WTC11 (cell line): ENCODE results near the gene KCNA5. TPM values are rescaled to one million over a fixed set of nuclear protein-coding genes. Genes with fewer than 3 reads are reported as not detected.

Experiments used
- ATAC-seq: fragments of 200-7000 bp; cut with Tn5 transposase; 2 replicates; pipeline ENCODE4 v1.10.0; 2021; ENCODE audit warnings: mild to moderate bottlenecking, moderate library complexity
- CTCF ChIA-PET: fragments of 300-600 bp; sonication (Branson Sonifier 250); formaldehyde crosslinking; loops from one replicate; lab custom pipeline; 2021; ENCODE audit warnings: antibody characterized with exemption; lab: Charles Lee
- POLR2A ChIA-PET: fragments of 350-600 bp; sonication (Branson Sonifier 250); formaldehyde crosslinking; loops from one replicate; lab custom pipeline; 2021; ENCODE audit warnings: antibody characterized with exemption; lab: Charles Lee
- DNase-seq: peaks from one replicate; pipeline ENCODE4 v3.0.0; 2021; ENCODE audit warnings: low spot score
- H3K27ac Mint-ChIP-seq: 2 replicates; pipeline ENCODE4 v1.8.0; 2021; ENCODE audit warnings: mixed read lengths
- H3K27me3 Mint-ChIP-seq: 2 replicates; pipeline ENCODE4 v1.8.0; 2021; ENCODE audit warnings: low read depth, mild to moderate bottlenecking, moderate library complexity, mixed read lengths
- H3K36me3 Mint-ChIP-seq: 2 replicates; pipeline ENCODE4 v1.8.0; 2021; ENCODE audit warnings: mixed read lengths
- H3K4me1 Mint-ChIP-seq: 2 replicates; pipeline ENCODE4 v1.8.0; 2022; ENCODE audit warnings: mixed read lengths
- H3K4me3 Mint-ChIP-seq: 2 replicates; pipeline ENCODE4 v1.8.0; 2021; ENCODE audit warnings: mild to moderate bottlenecking, moderate library complexity, mixed read lengths
- H3K9me3 Mint-ChIP-seq: 2 replicates; pipeline ENCODE4 v1.8.0; 2021; ENCODE audit warnings: mixed read lengths
- ATF6 ChIP-seq: sonication (generic); formaldehyde crosslinking; IDR thresholded peaks from 2 replicates; pipeline ENCODE4 v1.8.1; 2023; ENCODE audit warnings: mild to moderate bottlenecking, missing genetic modification reagents
- CREB1 ChIP-seq: sonication (generic); formaldehyde crosslinking; IDR thresholded peaks from 2 replicates; pipeline ENCODE4 v1.8.0; 2023; ENCODE audit warnings: mild to moderate bottlenecking, missing genetic modification reagents
- CREM ChIP-seq: sonication (generic); formaldehyde crosslinking; IDR thresholded peaks from 2 replicates; pipeline ENCODE4 v1.8.1; 2022; ENCODE audit warnings: mild to moderate bottlenecking, missing genetic modification reagents, moderate library complexity
- CTCF ChIP-seq: fragments of 200-600 bp; IDR thresholded peaks from 2 replicates; pipeline ENCODE4 v1.8.0; 2022; ENCODE audit warnings: antibody characterized with exemption
- GTF2I ChIP-seq: fragments of 250-450 bp; sonication (Bioruptor Pico); conservative IDR thresholded peaks from 2 replicates; pipeline ENCODE4 v1.4.0; 2021; ENCODE audit warnings: mild to moderate bottlenecking
- HMGXB4 ChIP-seq: sonication (generic); formaldehyde crosslinking; IDR thresholded peaks from 2 replicates; pipeline ENCODE4 v1.8.1; 2023; ENCODE audit warnings: mild to moderate bottlenecking, moderate library complexity, missing genetic modification reagents
- IRF1 ChIP-seq: sonication (generic); formaldehyde crosslinking; IDR thresholded peaks from 2 replicates; pipeline ENCODE4 v1.8.0; 2023; ENCODE audit warnings: missing genetic modification reagents
- KAT7 ChIP-seq: sonication (generic); formaldehyde crosslinking; IDR thresholded peaks from 2 replicates; pipeline ENCODE4 v1.8.1; 2023; ENCODE audit warnings: missing genetic modification reagents, mild to moderate bottlenecking, borderline replicate concordance
- MAX ChIP-seq: sonication (generic); formaldehyde crosslinking; IDR thresholded peaks from 2 replicates; pipeline ENCODE4 v1.8.0; 2022; ENCODE audit warnings: mild to moderate bottlenecking, missing genetic modification reagents
- RORB ChIP-seq: fragments of 250-450 bp; sonication (Bioruptor Pico); IDR thresholded peaks from 2 replicates; pipeline ENCODE4 v1.9.0; 2021; ENCODE audit warnings: mild to moderate bottlenecking
- TEAD4 ChIP-seq: sonication (generic); formaldehyde crosslinking; IDR thresholded peaks from 2 replicates; pipeline ENCODE4 v1.8.0; 2022; ENCODE audit warnings: mild to moderate bottlenecking, missing genetic modification reagents
- TP53 ChIP-seq: sonication (generic); formaldehyde crosslinking; IDR thresholded peaks from 2 replicates; pipeline ENCODE4 v1.8.1; 2023; ENCODE audit warnings: mild to moderate bottlenecking, missing genetic modification reagents
- ZBTB21 ChIP-seq: sonication (generic); formaldehyde crosslinking; IDR thresholded peaks from 2 replicates; pipeline ENCODE4 v1.8.1; 2023; ENCODE audit warnings: mild to moderate bottlenecking, missing genetic modification reagents, borderline replicate concordance
- ZNF219 ChIP-seq: sonication (generic); formaldehyde crosslinking; IDR thresholded peaks from 2 replicates; pipeline ENCODE4 v1.8.0; 2023; ENCODE audit warnings: missing genetic modification reagents, mild to moderate bottlenecking, borderline replicate concordance
- ZNF232 ChIP-seq: sonication (generic); formaldehyde crosslinking; IDR thresholded peaks from 2 replicates; pipeline ENCODE4 v1.8.0; 2022; ENCODE audit warnings: mild to moderate bottlenecking, missing genetic modification reagents
- ZNF281 ChIP-seq: sonication (generic); formaldehyde crosslinking; IDR thresholded peaks from 2 replicates; pipeline ENCODE4 v1.8.0; 2023; ENCODE audit warnings: mild to moderate bottlenecking, missing genetic modification reagents
- total RNA-seq: library from RNA; stranded (reverse); gene quantifications from 3 replicates; pipeline ENCODE4 v1.2.3, GENCODE V29; 2021
- TF ChIP-seq, protein P1 (sequence below): fragments of 250-450 bp; sonication (Bioruptor Pico); conservative IDR thresholded peaks from 2 replicates; pipeline ENCODE4 v1.9.0; 2021; ENCODE audit warnings: mild to moderate bottlenecking
- TF ChIP-seq, protein P2 (sequence below): sonication (generic); formaldehyde crosslinking; IDR thresholded peaks from 2 replicates; pipeline ENCODE4 v1.8.0; 2022; ENCODE audit warnings: mild to moderate bottlenecking, missing genetic modification reagents
- TF ChIP-seq, protein P3 (sequence below): sonication (generic); formaldehyde crosslinking; IDR thresholded peaks from 2 replicates; pipeline ENCODE4 v1.8.1; 2023; ENCODE audit warnings: mild to moderate bottlenecking, missing genetic modification reagents, moderate library complexity

The KCNA5 gene
- total RNA-seq, 1 experiment from 2014 or later: 0.22 TPM

DNA sequence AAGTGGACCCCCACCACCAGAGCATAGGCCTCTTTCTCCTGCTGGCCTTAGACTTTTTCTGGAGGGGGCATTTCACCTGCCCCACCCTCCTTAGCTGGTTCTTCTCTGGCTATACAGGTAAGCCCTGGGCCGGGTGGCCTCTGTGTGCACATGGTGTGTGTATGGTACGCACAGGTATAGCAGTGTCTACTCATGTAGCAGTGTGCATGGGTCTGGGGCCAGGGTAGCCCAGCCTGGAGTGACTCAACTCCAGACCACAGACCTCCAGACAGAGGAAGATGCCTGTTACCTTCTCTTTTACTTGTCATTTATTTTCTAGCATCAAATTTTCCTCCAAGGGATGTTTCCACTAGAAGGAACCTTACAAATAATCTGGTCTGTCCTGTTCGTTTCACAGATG, 6.9 kb downstream of the KCNA5 start:
- no peak for ATAC-seq
- H3K27ac Mint-ChIP-seq: no peak overlapping the region
- no peaks in the 10 kb centered on the region for H3K36me3 Mint-ChIP-seq
- H3K27me3 Mint-ChIP-seq: peaks cover 20% of the 10 kb centered on the region
- no peak overlapping the region for H3K4me3 Mint-ChIP-seq
- TF ChIP-seq RORB: no peak
- TF ChIP-seq MAX: no peak
- TF ChIP-seq ZNF281 (CRISPR knock-in tag): no peak
- TF ChIP-seq CREM: no peak
- TF ChIP-seq HMGXB4 (CRISPR knock-in tag): no peak
- TF ChIP-seq ZNF232: no peak
- no peak for TF ChIP-seq IRF1
- TF ChIP-seq, protein P1, sequence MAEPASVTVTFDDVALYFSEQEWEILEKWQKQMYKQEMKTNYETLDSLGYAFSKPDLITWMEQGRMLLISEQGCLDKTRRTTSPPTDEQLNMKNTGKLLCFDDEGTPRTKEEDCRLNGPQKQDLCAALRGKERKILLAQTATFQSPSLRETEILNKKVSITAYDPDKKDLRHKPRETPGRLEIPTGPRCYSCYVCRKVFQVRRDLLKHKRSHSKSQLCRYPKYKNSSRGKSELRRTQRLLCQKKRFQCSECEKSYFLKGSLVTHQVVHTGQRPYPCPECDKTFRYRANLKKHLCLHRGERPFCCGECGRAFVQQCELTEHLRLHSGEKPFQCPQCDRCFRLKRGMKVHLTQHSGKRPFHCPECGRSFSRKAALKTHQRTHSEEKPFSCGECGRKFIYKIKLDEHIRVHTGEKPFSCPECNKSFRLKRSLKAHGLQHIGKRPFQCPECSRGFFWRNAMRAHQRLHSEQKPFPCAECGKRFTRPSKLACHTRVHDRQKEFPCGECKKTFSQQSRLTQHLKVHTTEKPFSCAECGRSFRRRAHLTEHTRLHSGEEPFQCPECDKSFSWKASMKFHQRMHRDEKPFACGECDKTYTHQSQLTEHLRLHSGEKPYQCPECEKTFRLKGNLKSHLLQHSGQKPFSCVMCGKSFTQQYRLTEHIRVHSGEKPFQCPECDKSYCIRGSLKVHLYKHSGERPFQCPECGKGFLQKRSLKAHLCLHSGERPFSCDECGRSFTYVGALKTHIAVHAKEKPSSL (CRISPR knock-in tag): no peak
- no peak for TF ChIP-seq CREB1
- no peak for TF ChIP-seq GTF2I (CRISPR knock-in tag)
- no peak for TF ChIP-seq TEAD4 (CRISPR knock-in tag)
- no peak for TF ChIP-seq TP53 (CRISPR knock-in tag)
- TF ChIP-seq ZBTB21 (CRISPR knock-in tag): no peak
- TF ChIP-seq ATF6 (CRISPR knock-in tag): no peak
- TF ChIP-seq, protein P2, sequence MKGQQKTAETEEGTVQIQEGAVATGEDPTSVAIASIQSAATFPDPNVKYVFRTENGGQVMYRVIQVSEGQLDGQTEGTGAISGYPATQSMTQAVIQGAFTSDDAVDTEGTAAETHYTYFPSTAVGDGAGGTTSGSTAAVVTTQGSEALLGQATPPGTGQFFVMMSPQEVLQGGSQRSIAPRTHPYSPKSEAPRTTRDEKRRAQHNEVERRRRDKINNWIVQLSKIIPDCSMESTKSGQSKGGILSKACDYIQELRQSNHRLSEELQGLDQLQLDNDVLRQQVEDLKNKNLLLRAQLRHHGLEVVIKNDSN: no peak
- H3K9me3 Mint-ChIP-seq: no peaks in the 10 kb centered on the region
- CTCF ChIA-PET: interaction anchor here (0.6 to 1.6 kb wide), 4 partner anchors 10 to 446 kb away, joined by 3 to 5 read pairs (median 4); no protein-coding TSS in a partner anchor
- DNase-seq: no peak
- no peaks in the 10 kb centered on the region for H3K4me1 Mint-ChIP-seq
- POLR2A ChIA-PET: no interaction called here

DNA sequence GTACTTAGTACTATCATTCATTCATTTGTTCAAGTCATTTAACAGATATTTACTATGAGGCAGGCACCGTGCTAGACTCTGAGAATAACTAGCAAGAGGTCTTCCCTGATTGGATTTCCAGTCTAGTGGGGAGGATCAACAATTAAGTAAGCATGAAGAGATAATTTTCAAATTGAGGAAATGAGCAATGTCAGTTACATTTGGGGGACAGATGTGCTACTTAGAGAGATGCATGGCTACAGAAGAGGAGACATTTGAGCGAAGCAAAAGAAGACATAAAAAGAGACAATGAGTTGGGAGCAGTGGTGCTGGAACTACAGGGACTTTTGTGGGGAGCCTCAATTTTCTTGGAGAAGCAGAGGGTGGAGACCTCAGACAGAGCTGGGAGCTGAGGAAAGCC, 7.7 kb downstream of the KCNA5 start:
- no peaks in the 10 kb centered on the region for H3K36me3 Mint-ChIP-seq
- no peak overlapping the region for H3K4me3 Mint-ChIP-seq
- no peak for DNase-seq
- H3K4me1 Mint-ChIP-seq: no peaks in the 10 kb centered on the region
- no peak overlapping the region for H3K27ac Mint-ChIP-seq
- ATAC-seq: no peak
- no peaks in the 10 kb centered on the region for H3K9me3 Mint-ChIP-seq
- ChIA-PET CTCF (no interaction called here), POLR2A (no interaction called here)
- H3K27me3 Mint-ChIP-seq: peaks cover 12% of the 10 kb centered on the region
- TF ChIP-seq KAT7 (CRISPR knock-in tag): no peak
- TF ChIP-seq, protein P1 (CRISPR knock-in tag): no peak
- no peak for TF ChIP-seq ZBTB21 (CRISPR knock-in tag)
- TF ChIP-seq, protein P3, sequence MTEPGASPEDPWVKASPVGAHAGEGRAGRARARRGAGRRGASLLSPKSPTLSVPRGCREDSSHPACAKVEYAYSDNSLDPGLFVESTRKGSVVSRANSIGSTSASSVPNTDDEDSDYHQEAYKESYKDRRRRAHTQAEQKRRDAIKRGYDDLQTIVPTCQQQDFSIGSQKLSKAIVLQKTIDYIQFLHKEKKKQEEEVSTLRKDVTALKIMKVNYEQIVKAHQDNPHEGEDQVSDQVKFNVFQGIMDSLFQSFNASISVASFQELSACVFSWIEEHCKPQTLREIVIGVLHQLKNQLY (CRISPR knock-in tag): no peak
- no peak for TF ChIP-seq CTCF
- TF ChIP-seq ZNF219 (CRISPR knock-in tag): no peak
- TF ChIP-seq CREM: no peak
